ENCODE data around the gene BCL6. TPM values are rescaled to one million over a fixed set of nuclear protein-coding genes. Genes with fewer than 3 reads are reported as not detected.

The BCL6 gene
- total RNA-seq, 1 donor from 2014 or later = 32.2 TPM

Other genes with a start within 250 kb of the BCL6 start
- gene SST, start 75.1 kb downstream of the BCL6 start, total RNA-seq = 0.89 TPM
- gene RTP2, start 42.9 kb downstream of the BCL6 start, total RNA-seq = not detected